HG02973 (cell line): ENCODE measurements around the gene KRTAP5-7.
"Not testable (repeated sequence)": the region's sequence is repeated elsewhere in the genome, so short reads cannot be mapped to it uniquely, and the experiment has no call there.

Experiments
- ATAC-seq: cut with Tn5 transposase; IDR thresholded peaks from one replicate; pipeline ENCODE4 v1.9.1; 2021; ENCODE audit warnings: moderate library complexity; ENCODE audit not compliant: unreplicated experiment

The KRTAP5-7 gene

GRCh38 chr11:71556018-71556417 lies 29.0 kb downstream of the KRTAP5-7 start:
- no peak for ATAC-seq

- no peak for ATAC-seq
Observed at GRCh38 chr11:71557257-71557656, 30.2 kb downstream of the KRTAP5-7 start.

GRCh38 chr11:71558996-71559395 lies 31.9 kb downstream of the KRTAP5-7 start:
- ATAC-seq, result no peak

- ATAC-seq, result no peak
Observed at GRCh38 chr11:71562120-71562519, 35.1 kb downstream of the KRTAP5-7 start.

- ATAC-seq, result no peak
Observed at GRCh38 chr11:71563406-71563805, 36.3 kb downstream of the KRTAP5-7 start.

GRCh38 chr11:71564430-71564829 lies 37.4 kb downstream of the KRTAP5-7 start:
- no peak for ATAC-seq

GRCh38 chr11:71565263-71565662 lies 38.2 kb downstream of the KRTAP5-7 start, which contains the start of gene KRTAP5-10:
KRTAP5-10 (plus strand) TSS chr11:71565563; CDS start chr11:71565588, 25 bp downstream.
- no peak for ATAC-seq

GRCh38 chr11:71566081-71566620 lies 39.1 kb downstream of the KRTAP5-7 start:
- no peak for ATAC-seq

- ATAC-seq, result not testable (repeated sequence)
Observed at GRCh38 chr11:71566626-71567599, 39.8 kb downstream of the KRTAP5-7 start.

GRCh38 chr11:71567633-71568032 lies 40.6 kb downstream of the KRTAP5-7 start:
- ATAC-seq, result not testable (repeated sequence)

GRCh38 chr11:71568704-71569349 lies 41.8 kb downstream of the KRTAP5-7 start:
- ATAC-seq, result no peak

GRCh38 chr11:71571101-71571850 lies 44.2 kb downstream of the KRTAP5-7 start:
- not testable (repeated sequence) for ATAC-seq

- ATAC-seq, result no peak
Observed at GRCh38 chr11:71572811-71573210, 45.7 kb downstream of the KRTAP5-7 start.

- ATAC-seq, result no peak
Observed at GRCh38 chr11:71574418-71574817, 47.4 kb downstream of the KRTAP5-7 start.

- no peak for ATAC-seq
Observed at GRCh38 chr11:71575723-71576424, 48.8 kb downstream of the KRTAP5-7 start.

GRCh38 chr11:71576688-71577465 lies 49.8 kb downstream of the KRTAP5-7 start:
- not testable (repeated sequence) for ATAC-seq

- no peak for ATAC-seq
Observed at GRCh38 chr11:71577469-71578004, 50.5 kb downstream of the KRTAP5-7 start.
